Subcutaneous abdominal adipose tissue (tissue), 5 donors: Measurements from ENCODE around the gene TP53AIP1.

Source experiments
- H3K27ac ChIP-seq: one replicate; pipeline ENCODE4 v1.7.0; 2013; ENCODE audit warnings: low read depth, mild to moderate bottlenecking, inconsistent platforms, low read length, moderate library complexity
- H3K27me3 ChIP-seq, 5 donors: one replicate each; pipeline ENCODE4 v1.7.0; 2013; ENCODE audit warnings: low read length in 5 of 5, inconsistent platforms in 1 of 5; ENCODE audit not compliant: control insufficient read depth in 5 of 5, insufficient read depth in 4 of 5
- H3K36me3 ChIP-seq, 5 donors: one replicate each; pipeline ENCODE4 v1.7.0; 2013; ENCODE audit warnings: low read length in 5 of 5; ENCODE audit not compliant: control insufficient read depth in 5 of 5, insufficient read depth in 5 of 5
- H3K4me1 ChIP-seq, 5 donors: one replicate each; pipeline ENCODE4 v1.7.0; 2013; ENCODE audit warnings: low read length in 5 of 5, mild to moderate bottlenecking in 3 of 5, moderate library complexity in 1 of 5; ENCODE audit not compliant: control insufficient read depth in 5 of 5, insufficient read depth in 5 of 5
- H3K4me3 ChIP-seq, 5 donors: one replicate each; pipeline ENCODE4 v1.7.0; 2013; ENCODE audit warnings: low read length in 5 of 5, low read depth in 1 of 5
- H3K9ac ChIP-seq, 5 donors: one replicate each; pipeline ENCODE4 v1.7.0; 2013; ENCODE audit warnings: low read length in 5 of 5, mild to moderate bottlenecking in 4 of 5, moderate library complexity in 3 of 5
- H3K9me3 ChIP-seq, 5 donors: one replicate each; pipeline ENCODE4 v1.7.0; 2013; ENCODE audit warnings: low read length in 5 of 5; ENCODE audit not compliant: control insufficient read depth in 5 of 5
- donor health status: healthy.
- donor health status: healthy.
- donor health status: healthy.
- donor health status: healthy.
- donor health status: healthy.

Gene TP53AIP1

GRCh38 chr11:128893578-128894285 is 48.9 kb downstream of the TP53AIP1 start:
- Histone ChIP-seq H3K27me3 (peaks cover 0 to 13% (median 8%) of the 10 kb centered on the region in 5 donors), H3K9ac (no peak overlapping the region), H3K4me3 (peak overlapping the region in 3 of 5 donors; percentile 7 to 24 (median 11)), H3K36me3 (no peaks in the 10 kb centered on the region), H3K9me3 (no peaks in the 10 kb centered on the region), H3K4me1 (peaks cover 0 to 54% (median 22%) of the 10 kb centered on the region in 5 donors), H3K27ac (no peak overlapping the region)

GRCh38 chr11:128892866-128893565 is 49.7 kb downstream of the TP53AIP1 start:
- peak overlapping the region in 1 of 5 donors; percentile 68 for H3K4me3 ChIP-seq
- no peaks in the 10 kb centered on the region for H3K9me3 ChIP-seq
- H3K27ac ChIP-seq: no peak overlapping the region
- peak overlapping the region in 2 of 5 donors; percentile 9 to 68 for H3K9ac ChIP-seq
- H3K27me3 ChIP-seq: peaks cover 0 to 18% (median 8%) of the 10 kb centered on the region in 5 donors
- H3K36me3 ChIP-seq: no peaks in the 10 kb centered on the region
- peaks cover 0 to 49% (median 15%) of the 10 kb centered on the region in 5 donors for H3K4me1 ChIP-seq

GRCh38 chr11:128891913-128892398 is 50.7 kb downstream of the TP53AIP1 start:
- Histone ChIP-seq H3K4me1 (peaks cover 0 to 42% (median 15%) of the 10 kb centered on the region in 5 donors), H3K4me3 (peak overlapping the region; percentile 25 to 72 (median 48)), H3K36me3 (no peaks in the 10 kb centered on the region), H3K9ac (peak overlapping the region in 3 of 5 donors; percentile 41 to 68 (median 44)), H3K27ac (peak overlapping the region; percentile 39), H3K27me3 (peaks cover 0 to 18% (median 8%) of the 10 kb centered on the region in 5 donors), H3K9me3 (no peaks in the 10 kb centered on the region)

- no peaks in the 10 kb centered on the region for H3K9me3 ChIP-seq
- peaks cover 0 to 18% (median 8%) of the 10 kb centered on the region in 5 donors for H3K27me3 ChIP-seq
- peak within 1 kb of the TSS; percentile 55 to 72 (median 62) for H3K4me3 ChIP-seq
- H3K36me3 ChIP-seq: no peaks in the 10 kb centered on the region
- H3K27ac ChIP-seq: peak within 1 kb of the TSS; percentile 39
- H3K9ac ChIP-seq: peak within 1 kb of the TSS in 3 of 5 donors; percentile 41 to 68 (median 44)
- peaks cover 0 to 38% (median 16%) of the 10 kb centered on the region in 5 donors for H3K4me1 ChIP-seq
These were observed 51.9 kb downstream of the TP53AIP1 start, which contains the start of gene KCNJ5 for GRCh38 chr11:128890543-128891368. TSS of gene KCNJ5 (plus strand) at chr11:128891356. CDS start at chr11:128911274, 19,918 bp downstream.

GRCh38 chr11:128890216-128890542 is 52.5 kb downstream of the TP53AIP1 start:
- peak overlapping the region in 4 of 5 donors; percentile 55 to 68 (median 62) for H3K4me3 ChIP-seq
- peaks cover 0 to 32% (median 16%) of the 10 kb centered on the region in 5 donors for H3K4me1 ChIP-seq
- H3K27me3 ChIP-seq: peaks cover 0 to 18% (median 8%) of the 10 kb centered on the region in 5 donors
- H3K36me3 ChIP-seq: no peaks in the 10 kb centered on the region
- H3K27ac ChIP-seq: no peak overlapping the region
- no peak overlapping the region for H3K9ac ChIP-seq
- no peaks in the 10 kb centered on the region for H3K9me3 ChIP-seq

GRCh38 chr11:128889657-128890213 is 52.9 kb downstream of the TP53AIP1 start:
- Histone ChIP-seq H3K9ac (no peak overlapping the region), H3K27ac (no peak overlapping the region), H3K4me1 (peaks cover 0 to 29% (median 15%) of the 10 kb centered on the region in 5 donors), H3K4me3 (peak overlapping the region in 1 of 5 donors; percentile 68), H3K36me3 (no peaks in the 10 kb centered on the region), H3K9me3 (no peaks in the 10 kb centered on the region), H3K27me3 (peaks cover 0 to 18% (median 8%) of the 10 kb centered on the region in 5 donors)

- Histone ChIP-seq H3K9me3 (no peaks in the 10 kb centered on the region), H3K9ac (no peak overlapping the region), H3K27me3 (peaks cover 0 to 19% (median 8%) of the 10 kb centered on the region in 5 donors), H3K36me3 (no peaks in the 10 kb centered on the region), H3K27ac (no peak overlapping the region), H3K4me3 (no peak overlapping the region), H3K4me1 (peaks cover 0 to 23% (median 8%) of the 10 kb centered on the region in 5 donors)
These were observed 54.4 kb downstream of the TP53AIP1 start for GRCh38 chr11:128888034-128888985.

- Histone ChIP-seq H3K27me3 (peaks cover 0 to 23% (median 8%) of the 10 kb centered on the region in 5 donors), H3K4me3 (no peak overlapping the region), H3K36me3 (no peaks in the 10 kb centered on the region), H3K9ac (no peak overlapping the region), H3K4me1 (peaks cover 0 to 22% (median 8%) of the 10 kb centered on the region in 5 donors), H3K27ac (no peak overlapping the region), H3K9me3 (no peaks in the 10 kb centered on the region)
These were observed 56.1 kb downstream of the TP53AIP1 start for GRCh38 chr11:128886406-128887124.
